DOHH2 (cell line): ENCODE measurements around the gene ENGASE.

Source experiments
- H3F3A ChIP-seq: fragments of 200-600 bp; sonication (generic), shearing (Covaris generic); 2 replicates; pipeline ENCODE4 v1.6.0; 2016; ENCODE audit warnings: antibody characterized with exemption, mild to moderate bottlenecking; ENCODE audit not compliant: control insufficient read depth, insufficient read depth
- H3K27ac ChIP-seq: fragments of 200-600 bp; sonication (generic); 2 replicates; pipeline ENCODE4 v1.5.1; 2014; ENCODE audit warnings: low read depth, mild to moderate bottlenecking, low read length, moderate library complexity
- H3K27me3 ChIP-seq: fragments of 200-600 bp; sonication (generic); 2 replicates; pipeline ENCODE4 v1.6.1; 2014; ENCODE audit warnings: mild to moderate bottlenecking, low read length, mixed read lengths; ENCODE audit not compliant: control insufficient read depth
- H3K36me3 ChIP-seq: fragments of 200-600 bp; sonication (generic); 2 replicates; pipeline ENCODE4 v1.6.1; 2014; ENCODE audit warnings: mild to moderate bottlenecking, low read length, moderate library complexity, mixed read lengths; ENCODE audit not compliant: control insufficient read depth
- H3K4me1 ChIP-seq: fragments of 200-600 bp; sonication (generic); 2 replicates; pipeline ENCODE4 v1.6.1; 2014; ENCODE audit warnings: mild to moderate bottlenecking, low read length, mixed read lengths; ENCODE audit not compliant: control insufficient read depth
- H3K4me2 ChIP-seq: fragments of 200-600 bp; sonication (generic); 2 replicates; pipeline ENCODE4 v1.6.0; 2014; ENCODE audit warnings: mild to moderate bottlenecking, low read length, moderate library complexity
- H3K4me3 ChIP-seq: fragments of 200-600 bp; sonication (generic); 2 replicates; pipeline ENCODE4 v1.5.1; 2014; ENCODE audit warnings: mild to moderate bottlenecking, low read length, mixed read lengths
- H3K79me2 ChIP-seq: fragments of 200-600 bp; sonication (generic); 2 replicates; pipeline ENCODE4 v1.6.1; 2014; ENCODE audit warnings: mild to moderate bottlenecking, low read length, mixed read lengths; ENCODE audit not compliant: control insufficient read depth
- H3K9me2 ChIP-seq: fragments of 200-600 bp; sonication (generic); replicated peaks from 2 replicates; pipeline ENCODE4 v1.6.1; 2014; ENCODE audit warnings: mild to moderate bottlenecking, low read length, mixed read lengths; ENCODE audit not compliant: control insufficient read depth
- H3K9me3 ChIP-seq: fragments of 200-600 bp; sonication (generic); 2 replicates; pipeline ENCODE4 v1.6.1; 2014; ENCODE audit warnings: antibody characterized with exemption, low read length, mixed read lengths; ENCODE audit not compliant: control insufficient read depth, insufficient read depth
- H4K20me1 ChIP-seq: fragments of 200-600 bp; sonication (generic); 2 replicates; pipeline ENCODE4 v1.6.0; 2014; ENCODE audit warnings: low read depth, mild to moderate bottlenecking, antibody characterized with exemption, low read length, moderate library complexity; ENCODE audit not compliant: control insufficient read depth, insufficient read depth
- CTCF ChIP-seq: fragments of 200-600 bp; sonication (generic); IDR thresholded peaks from one replicate; pipeline ENCODE4 v1.5.1; 2014; ENCODE audit warnings: antibody characterized with exemption, mild to moderate bottlenecking, low read depth, low read length; ENCODE audit not compliant: poor library complexity, severe bottlenecking
- EZH2phosphoT487 ChIP-seq: fragments of 200-600 bp; sonication (generic); IDR thresholded peaks from 2 replicates; pipeline ENCODE4 v1.6.1; 2017; ENCODE audit warnings: borderline replicate concordance, mild to moderate bottlenecking, antibody characterized with exemption, low read length, moderate library complexity, mixed read lengths

ENGASE gene

GRCh38 chr17:79084291-79085153, 9.9 kb downstream of the ENGASE start:
- no peaks in the 10 kb centered on the region for H3K9me3 ChIP-seq
- no peaks in the 10 kb centered on the region for H3K9me2 ChIP-seq
- H3K27ac ChIP-seq = no peak overlapping the region
- no peaks in the 10 kb centered on the region for H3K27me3 ChIP-seq
- no peaks in the 10 kb centered on the region for H3K4me1 ChIP-seq
- TF ChIP-seq EZH2phosphoT487 (no peak), CTCF (no peak)
- no peak overlapping the region for H3K4me3 ChIP-seq
- no peaks in the 10 kb centered on the region for H3F3A ChIP-seq
- H3K36me3 ChIP-seq = no peaks in the 10 kb centered on the region
- no peaks in the 10 kb centered on the region for H3K79me2 ChIP-seq
- no peak overlapping the region for H3K4me2 ChIP-seq
- no peaks in the 10 kb centered on the region for H4K20me1 ChIP-seq

DNA sequence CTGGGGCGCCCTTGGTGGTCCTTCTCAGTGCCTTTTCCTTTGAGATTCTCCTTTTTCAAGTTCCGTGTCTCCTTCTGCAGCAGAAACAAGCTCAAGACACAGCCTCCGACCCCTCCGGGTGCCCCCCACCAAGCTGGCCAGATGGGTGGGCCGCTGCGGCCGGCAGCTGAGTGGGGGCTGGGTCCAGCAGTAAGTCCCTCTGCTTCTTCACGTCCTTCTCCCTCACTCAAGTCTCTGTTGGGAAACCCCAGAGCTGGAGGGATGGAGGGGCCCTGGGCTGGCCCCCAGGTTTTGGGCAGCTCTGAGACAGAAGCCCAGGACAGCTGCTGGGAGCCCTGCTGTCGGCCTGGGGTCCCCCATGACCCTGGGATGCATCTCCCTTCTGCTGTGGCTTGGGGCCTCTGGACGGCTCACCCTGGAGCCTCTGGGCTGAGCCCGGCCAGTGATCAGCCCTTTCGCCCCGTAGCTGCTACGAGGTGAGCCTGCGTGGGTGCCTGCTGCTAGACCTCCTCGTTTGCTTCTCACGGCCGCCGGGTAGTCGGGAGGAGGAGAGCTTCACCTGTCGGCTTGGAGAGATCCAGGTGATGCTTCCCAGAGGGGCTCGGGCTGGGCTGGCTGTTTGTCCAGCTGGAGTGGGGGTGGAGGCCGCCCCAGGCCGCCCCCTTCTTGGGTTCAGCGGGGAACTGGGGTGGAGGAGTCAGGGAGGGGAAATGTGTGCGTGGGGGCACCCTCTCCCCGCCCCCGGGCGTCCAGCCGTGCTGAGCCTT, 10.7 kb downstream of the ENGASE start:
- no peaks in the 10 kb centered on the region for H3K4me1 ChIP-seq
- H3F3A ChIP-seq = no peaks in the 10 kb centered on the region
- no peaks in the 10 kb centered on the region for H3K36me3 ChIP-seq
- H3K9me2 ChIP-seq = no peaks in the 10 kb centered on the region
- H3K27ac ChIP-seq = no peak overlapping the region
- no peak for TF ChIP-seq CTCF
- no peak for TF ChIP-seq EZH2phosphoT487
- no peaks in the 10 kb centered on the region for H3K27me3 ChIP-seq
- no peaks in the 10 kb centered on the region for H4K20me1 ChIP-seq
- no peak overlapping the region for H3K4me2 ChIP-seq
- no peaks in the 10 kb centered on the region for H3K9me3 ChIP-seq
- H3K79me2 ChIP-seq = no peaks in the 10 kb centered on the region
- no peak overlapping the region for H3K4me3 ChIP-seq

DNA sequence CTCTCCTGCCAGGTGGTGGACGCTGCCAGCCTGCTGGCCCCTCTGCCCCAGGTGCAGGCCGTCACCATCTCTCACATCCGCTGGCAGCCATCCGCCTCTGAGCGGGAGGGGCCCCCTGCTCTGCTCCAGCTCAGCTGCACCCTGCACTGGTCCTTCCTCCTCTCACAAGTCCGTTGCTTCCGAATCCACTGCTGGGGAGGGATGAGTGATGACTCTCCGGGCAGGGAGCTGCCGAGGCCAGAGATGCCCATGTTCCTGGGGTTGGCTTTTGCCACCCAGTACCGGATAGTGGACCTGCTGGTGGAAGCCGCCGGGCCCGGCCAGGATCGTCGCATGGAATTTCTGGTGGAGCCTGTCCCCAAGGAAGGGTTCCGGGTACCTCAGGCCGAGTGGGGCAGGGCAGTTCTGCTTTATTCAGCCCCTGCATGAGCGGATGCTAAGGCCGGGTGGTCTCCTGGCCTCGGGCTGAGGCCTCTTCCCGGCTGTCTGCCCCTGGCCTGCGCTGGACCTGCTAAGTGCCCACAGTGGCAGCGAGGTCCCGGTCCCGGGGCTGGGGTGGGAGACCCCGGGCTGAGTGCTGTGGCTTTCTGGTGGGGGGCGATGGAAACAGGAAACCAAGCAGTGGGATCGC, 11.4 kb downstream of the ENGASE start:
- no peak overlapping the region for H3K4me3 ChIP-seq
- H3K79me2 ChIP-seq = no peaks in the 10 kb centered on the region
- no peaks in the 10 kb centered on the region for H3K4me1 ChIP-seq
- no peaks in the 10 kb centered on the region for H3K27me3 ChIP-seq
- H3K27ac ChIP-seq = no peak overlapping the region
- TF ChIP-seq CTCF = no peak
- no peak for TF ChIP-seq EZH2phosphoT487
- H3K9me2 ChIP-seq = no peaks in the 10 kb centered on the region
- no peaks in the 10 kb centered on the region for H4K20me1 ChIP-seq
- no peaks in the 10 kb centered on the region for H3K9me3 ChIP-seq
- H3K4me2 ChIP-seq = no peak overlapping the region
- no peaks in the 10 kb centered on the region for H3F3A ChIP-seq
- H3K36me3 ChIP-seq = no peaks in the 10 kb centered on the region
